Panc1 (cell line): ENCODE measurements around the gene OXCT1. TPM values are rescaled to one million over a fixed set of nuclear protein-coding genes. Genes with fewer than 3 reads are reported as not detected.

ENCODE experiments used
- ATAC-seq: fragments of 200-7000 bp; cut with Tn5 transposase; 2 replicates; pipeline ENCODE4 v1.9.1; 2020; ENCODE audit warnings: mild to moderate bottlenecking, moderate library complexity
- BruUV-seq: library from RNA; stranded (reverse); fragments of 400-500 nt; replicated peaks from 2 replicates; lab custom pipeline; 2021; lab: Mats Ljungman, UMichigan
- CTCF ChIA-PET: fragments of 300-600 bp; sonication (Branson Sonifier 250); formaldehyde crosslinking; loops from one replicate; lab custom pipeline; 2022; ENCODE audit warnings: antibody characterized with exemption; lab: Charles Lee
- POLR2A ChIA-PET: fragments of 300-600 bp; sonication (Branson Sonifier 250); formaldehyde crosslinking; loops from one replicate; lab custom pipeline; 2022; ENCODE audit warnings: antibody characterized with exemption; lab: Charles Lee
- DNase-seq: peaks from one replicate; pipeline ENCODE4 v3.0.0-alpha.2; 2010; ENCODE audit warnings: low read depth, low spot score
- H3K27ac ChIP-seq: 2 replicates; pipeline ENCODE4 v1.5.1; 2011; ENCODE audit warnings: mild to moderate bottlenecking, low read length, inconsistent platforms
- H3K27me3 ChIP-seq: fragments of 200-500 bp; sonication (Bioruptor generic); 2 replicates; pipeline ENCODE4 v1.6.0; 2014; ENCODE audit warnings: low read length, inconsistent platforms; ENCODE audit not compliant: control insufficient read depth, insufficient read depth
- H3K36me3 ChIP-seq: fragments of 200-500 bp; sonication (Bioruptor generic); 2 replicates; pipeline ENCODE4 v1.5.1; 2014; ENCODE audit warnings: inconsistent platforms, mild to moderate bottlenecking, low read length, moderate library complexity; ENCODE audit not compliant: control insufficient read depth, insufficient read depth
- H3K4me1 ChIP-seq: 2 replicates; pipeline ENCODE4 v1.5.1; 2011; ENCODE audit warnings: inconsistent platforms, mild to moderate bottlenecking, low read length, moderate library complexity; ENCODE audit not compliant: control insufficient read depth, insufficient read depth
- H3K4me3 ChIP-seq, 2 experiments: 2 replicates each; pipeline ENCODE4 v1.5.1; 2011 to 2012; ENCODE audit warnings: low read depth in 2 of 2, low read length in 2 of 2, mild to moderate bottlenecking in 2 of 2, inconsistent platforms in 1 of 2, moderate library complexity in 1 of 2
- H3K9me3 ChIP-seq: fragments of 200-500 bp; sonication (Bioruptor generic); 2 replicates; pipeline ENCODE4 v1.5.1; 2014; ENCODE audit warnings: low read depth, mild to moderate bottlenecking, inconsistent platforms, low read length, moderate library complexity; ENCODE audit not compliant: control insufficient read depth, insufficient read depth
- POLR2AphosphoS5 ChIP-seq: IDR thresholded peaks from 2 replicates; pipeline ENCODE4 v1.6.1; 2012; ENCODE audit warnings: mild to moderate bottlenecking, low read depth, low read length, moderate library complexity
- SIN3A ChIP-seq: IDR thresholded peaks from 2 replicates; pipeline ENCODE4 v1.6.1; 2012; ENCODE audit warnings: low read depth, mild to moderate bottlenecking, low read length, moderate library complexity, borderline replicate concordance; ENCODE audit not compliant: insufficient read depth
- TCF7L2 ChIP-seq: IDR thresholded peaks from 2 replicates; pipeline ENCODE4 v1.6.1; 2011; ENCODE audit warnings: mild to moderate bottlenecking, low read depth, low read length, inconsistent platforms
- in situ Hi-C: cut with HindIII; loops from 2 replicates; pipeline ENCODE4 v1.10.0; 2016; ENCODE audit warnings: low sequenced_read_pairs, low pct_unique_long_range_greater_than_20kb
- intact Hi-C: fragments of 100-400 bp; cut with micrococcal nuclease; formaldehyde crosslinking; loops from one replicate; pipeline ENCODE4 v1.10.0; 2022; ENCODE audit not compliant: unreplicated experiment
- total RNA-seq: library from RNA; stranded (reverse); gene quantifications from one replicate; pipeline ENCODE4 v1.2.1, GENCODE V29; 2021; ENCODE audit not compliant: unreplicated experiment
- TF ChIP-seq, protein P1 (sequence below): fragments of 450-650 bp; IDR thresholded peaks from 2 replicates; pipeline ENCODE4 v1.5.1; 2017; ENCODE audit warnings: mild to moderate bottlenecking
- TF ChIP-seq, protein P2 (sequence below), 2 experiments: IDR thresholded peaks; 2 replicates each; pipeline ENCODE4 v1.6.1; 2011 to 2012; ENCODE audit warnings: low read depth in 2 of 2, control low read depth in 1 of 2, low read length in 1 of 2, mild to moderate bottlenecking in 1 of 2, moderate library complexity in 1 of 2; ENCODE audit not compliant: insufficient read depth in 1 of 2

OXCT1 gene
- total RNA-seq, 1 experiment from 2014 or later, result 10.5 TPM

DNA sequence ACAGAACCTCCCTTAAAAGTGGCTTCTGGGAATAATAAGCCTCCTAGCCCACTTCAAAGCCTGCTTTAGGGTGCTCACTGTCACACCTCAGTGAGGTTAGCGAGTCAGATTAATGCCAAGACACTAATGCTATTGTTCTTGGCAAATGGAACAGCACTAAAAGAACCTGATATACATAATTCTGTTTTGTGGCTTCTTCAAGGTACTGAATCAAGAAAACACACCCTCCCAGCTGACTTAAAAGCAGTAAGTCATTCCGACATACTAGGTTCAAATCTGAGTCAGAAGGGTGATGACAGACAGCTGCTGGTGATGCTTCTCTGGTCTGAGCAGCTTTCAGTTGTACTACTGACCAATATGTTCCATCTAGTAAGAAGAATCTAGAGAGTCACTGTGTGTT lies 121.6 kb downstream of the OXCT1 start:
- in situ Hi-C loops, result no loop called here

DNA sequence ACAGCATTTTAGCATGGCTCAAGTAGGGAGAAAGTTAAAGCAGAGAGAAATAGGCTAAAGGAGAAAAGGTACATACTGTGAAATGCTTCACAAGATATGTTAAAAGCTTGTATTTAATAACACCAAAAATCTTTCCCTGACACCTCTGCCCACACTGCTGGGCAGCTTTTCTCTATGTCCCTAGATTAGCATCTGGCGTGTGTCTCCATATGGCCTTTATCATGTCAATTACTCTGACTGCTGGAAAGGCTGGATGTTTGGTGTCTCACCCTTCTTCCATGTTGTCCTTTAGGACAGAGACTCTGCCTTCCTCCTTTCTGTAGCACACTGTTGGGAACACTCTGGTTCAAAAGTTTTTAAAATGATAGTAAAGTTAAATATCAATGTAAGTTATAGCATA lies 122.5 kb downstream of the OXCT1 start:
- H3K27ac ChIP-seq, result no peak overlapping the region
- no peak overlapping the region for H3K4me3 ChIP-seq
- no peak for ATAC-seq
- CTCF ChIA-PET, result no interaction called here
- intact Hi-C loops (no loop called here), in situ Hi-C loops (no loop called here)
- POLR2A ChIA-PET, result no interaction called here
- TF ChIP-seq TCF7L2 (no peak), POLR2AphosphoS5 (no peak), SIN3A (no peak)
- TF ChIP-seq, protein P1, sequence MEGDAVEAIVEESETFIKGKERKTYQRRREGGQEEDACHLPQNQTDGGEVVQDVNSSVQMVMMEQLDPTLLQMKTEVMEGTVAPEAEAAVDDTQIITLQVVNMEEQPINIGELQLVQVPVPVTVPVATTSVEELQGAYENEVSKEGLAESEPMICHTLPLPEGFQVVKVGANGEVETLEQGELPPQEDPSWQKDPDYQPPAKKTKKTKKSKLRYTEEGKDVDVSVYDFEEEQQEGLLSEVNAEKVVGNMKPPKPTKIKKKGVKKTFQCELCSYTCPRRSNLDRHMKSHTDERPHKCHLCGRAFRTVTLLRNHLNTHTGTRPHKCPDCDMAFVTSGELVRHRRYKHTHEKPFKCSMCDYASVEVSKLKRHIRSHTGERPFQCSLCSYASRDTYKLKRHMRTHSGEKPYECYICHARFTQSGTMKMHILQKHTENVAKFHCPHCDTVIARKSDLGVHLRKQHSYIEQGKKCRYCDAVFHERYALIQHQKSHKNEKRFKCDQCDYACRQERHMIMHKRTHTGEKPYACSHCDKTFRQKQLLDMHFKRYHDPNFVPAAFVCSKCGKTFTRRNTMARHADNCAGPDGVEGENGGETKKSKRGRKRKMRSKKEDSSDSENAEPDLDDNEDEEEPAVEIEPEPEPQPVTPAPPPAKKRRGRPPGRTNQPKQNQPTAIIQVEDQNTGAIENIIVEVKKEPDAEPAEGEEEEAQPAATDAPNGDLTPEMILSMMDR, result no peak
- TF ChIP-seq, protein P2, sequence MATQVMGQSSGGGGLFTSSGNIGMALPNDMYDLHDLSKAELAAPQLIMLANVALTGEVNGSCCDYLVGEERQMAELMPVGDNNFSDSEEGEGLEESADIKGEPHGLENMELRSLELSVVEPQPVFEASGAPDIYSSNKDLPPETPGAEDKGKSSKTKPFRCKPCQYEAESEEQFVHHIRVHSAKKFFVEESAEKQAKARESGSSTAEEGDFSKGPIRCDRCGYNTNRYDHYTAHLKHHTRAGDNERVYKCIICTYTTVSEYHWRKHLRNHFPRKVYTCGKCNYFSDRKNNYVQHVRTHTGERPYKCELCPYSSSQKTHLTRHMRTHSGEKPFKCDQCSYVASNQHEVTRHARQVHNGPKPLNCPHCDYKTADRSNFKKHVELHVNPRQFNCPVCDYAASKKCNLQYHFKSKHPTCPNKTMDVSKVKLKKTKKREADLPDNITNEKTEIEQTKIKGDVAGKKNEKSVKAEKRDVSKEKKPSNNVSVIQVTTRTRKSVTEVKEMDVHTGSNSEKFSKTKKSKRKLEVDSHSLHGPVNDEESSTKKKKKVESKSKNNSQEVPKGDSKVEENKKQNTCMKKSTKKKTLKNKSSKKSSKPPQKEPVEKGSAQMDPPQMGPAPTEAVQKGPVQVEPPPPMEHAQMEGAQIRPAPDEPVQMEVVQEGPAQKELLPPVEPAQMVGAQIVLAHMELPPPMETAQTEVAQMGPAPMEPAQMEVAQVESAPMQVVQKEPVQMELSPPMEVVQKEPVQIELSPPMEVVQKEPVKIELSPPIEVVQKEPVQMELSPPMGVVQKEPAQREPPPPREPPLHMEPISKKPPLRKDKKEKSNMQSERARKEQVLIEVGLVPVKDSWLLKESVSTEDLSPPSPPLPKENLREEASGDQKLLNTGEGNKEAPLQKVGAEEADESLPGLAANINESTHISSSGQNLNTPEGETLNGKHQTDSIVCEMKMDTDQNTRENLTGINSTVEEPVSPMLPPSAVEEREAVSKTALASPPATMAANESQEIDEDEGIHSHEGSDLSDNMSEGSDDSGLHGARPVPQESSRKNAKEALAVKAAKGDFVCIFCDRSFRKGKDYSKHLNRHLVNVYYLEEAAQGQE (IDR thresholded peaks at IDR 0.05; ENCODE audit: insufficient read depth in 1 of 2, low read depth in 2 of 2, low read length in 1 of 2), result no peak
- H3K9me3 ChIP-seq, result no peaks in the 10 kb centered on the region
- no peaks in the 10 kb centered on the region for H3K4me1 ChIP-seq
- no peaks in the 10 kb centered on the region for H3K27me3 ChIP-seq
- no peak for DNase-seq
- no TSS peak for BruUV-seq
- no peaks in the 10 kb centered on the region for H3K36me3 ChIP-seq

More for the DNA sequence above, 121.6 kb downstream of the OXCT1 start:
- DNase-seq (no peak), ATAC-seq (no peak)
- intact Hi-C loops, result no loop called here
- no peaks in the 10 kb centered on the region for H3K36me3 ChIP-seq
- no TSS peak for BruUV-seq
- H3K27me3 ChIP-seq, result no peaks in the 10 kb centered on the region
- no peak overlapping the region for H3K27ac ChIP-seq
- H3K9me3 ChIP-seq, result no peaks in the 10 kb centered on the region
- no peaks in the 10 kb centered on the region for H3K4me1 ChIP-seq
- ChIA-PET CTCF (no interaction called here), POLR2A (no interaction called here)
- H3K4me3 ChIP-seq, result no peak overlapping the region
- no peak for TF ChIP-seq POLR2AphosphoS5
- TF ChIP-seq, protein P1, result no peak
- TF ChIP-seq, protein P2 (IDR thresholded peaks at IDR 0.05; ENCODE audit: insufficient read depth in 1 of 2, low read depth in 2 of 2, low read length in 1 of 2), result no peak
- no peak for TF ChIP-seq TCF7L2
- no peak for TF ChIP-seq SIN3A
